Measurements from ENCODE around the gene TEX261.
"Not testable (repeated sequence)": the region's sequence is repeated elsewhere in the genome, so short reads cannot be mapped to it uniquely, and the experiment has no call there.

The TEX261 gene

DNA sequence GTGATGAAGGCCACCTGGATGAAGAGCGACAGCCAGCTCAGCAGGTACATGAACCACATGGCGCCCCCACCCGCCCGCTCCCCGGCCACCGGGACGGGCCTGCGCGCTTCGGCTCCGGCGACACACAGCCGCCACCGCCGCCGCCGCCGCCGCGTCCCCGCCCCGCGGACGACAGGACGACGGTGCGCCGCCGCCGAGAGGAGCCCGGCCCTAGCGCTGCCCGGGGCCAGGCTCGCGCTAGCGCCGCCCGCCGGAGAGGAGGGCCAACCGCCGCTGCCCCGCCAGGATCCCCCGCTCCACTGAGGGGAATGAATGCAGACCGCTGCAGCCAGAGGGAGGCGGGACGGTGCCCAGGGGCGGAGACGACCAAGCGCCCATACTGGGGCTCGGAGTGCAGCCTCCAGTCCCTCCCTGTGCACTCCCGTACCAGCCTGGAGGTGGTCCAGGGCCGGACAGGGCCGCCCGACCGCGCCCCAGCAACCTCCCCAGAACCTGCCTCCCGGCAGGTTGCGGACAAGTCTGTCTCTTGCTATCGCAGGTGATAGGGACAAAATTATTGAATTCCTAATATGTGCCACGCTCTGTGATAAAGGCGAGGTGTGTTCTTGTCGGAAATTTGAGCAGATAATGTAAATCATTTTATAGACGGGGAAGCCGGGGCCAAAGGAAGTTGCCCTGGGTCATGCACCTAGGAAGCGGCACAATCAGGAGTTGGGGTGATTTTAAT, at the start of gene TEX261:
Gene TEX261 (minus strand): TSS at position 175 of the 727 bp plus-strand sequence. CDS start 116 bp downstream, at position 59.
- peak; percentile 63 to 87 for DNase-seq

- no peak for DNase-seq
Observed at GRCh38 chr2:71043531-71044407, 49.1 kb upstream of the TEX261 start.

- no peak for DNase-seq
Observed at GRCh38 chr2:71042287-71042686, 47.6 kb upstream of the TEX261 start.

- not testable (repeated sequence) for DNase-seq
Observed at GRCh38 chr2:71036296-71036695, 41.6 kb upstream of the TEX261 start.

DNA sequence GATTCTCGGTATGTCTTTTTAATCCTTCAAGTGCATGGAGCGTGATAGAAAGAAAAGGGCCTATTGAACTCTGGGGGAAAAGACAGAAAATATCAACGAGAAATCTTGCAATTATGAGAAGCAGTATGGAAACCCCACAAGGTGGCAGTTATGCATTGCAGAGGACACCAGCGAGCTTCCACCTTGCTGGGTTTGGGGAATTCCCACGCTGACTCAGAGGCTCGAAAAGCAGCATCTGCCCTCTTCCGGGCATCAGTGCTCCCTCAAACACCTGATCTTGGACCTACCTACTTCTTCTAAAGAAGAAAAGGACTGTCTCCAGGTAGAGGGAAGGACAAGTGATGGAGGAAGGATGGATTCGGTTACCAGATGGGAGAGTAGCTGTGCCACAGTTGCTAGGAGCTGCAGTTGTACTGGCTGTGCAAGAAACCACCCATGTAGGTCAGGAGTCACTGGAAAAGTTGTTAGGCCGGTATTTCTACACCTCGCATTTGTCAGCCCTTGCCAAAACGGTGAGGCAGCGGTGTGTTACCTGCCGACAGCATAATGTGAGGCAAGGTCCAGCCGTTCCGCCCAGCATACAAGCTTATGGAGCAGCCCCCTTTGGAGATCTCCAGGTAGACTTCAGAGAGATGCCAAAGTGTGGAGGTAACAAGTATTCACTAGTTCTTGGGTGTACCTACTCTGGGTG, 29.0 kb upstream of the TEX261 start:
- DNase-seq, result not testable (repeated sequence)

GRCh38 chr2:71021394-71021793, 26.7 kb upstream of the TEX261 start:
- DNase-seq, result not testable (repeated sequence)

DNA sequence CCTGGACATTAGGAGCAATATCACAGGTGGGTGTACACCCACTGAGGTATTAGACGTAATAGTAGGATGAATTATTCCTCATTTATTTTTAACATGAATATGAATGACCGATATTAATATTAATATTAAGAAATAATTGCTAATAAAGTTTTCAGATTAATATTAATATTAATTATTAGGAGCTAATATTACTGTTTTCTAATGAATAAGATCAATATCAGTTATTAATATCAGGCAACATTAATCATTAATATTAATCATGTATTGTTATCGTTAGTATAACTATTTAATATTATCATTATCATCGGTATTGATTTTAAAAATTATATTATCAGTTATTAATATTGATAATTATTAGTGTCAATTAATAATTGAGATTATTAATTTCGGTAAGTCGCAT, 25.3 kb upstream of the TEX261 start:
- not testable (repeated sequence) for DNase-seq

DNA sequence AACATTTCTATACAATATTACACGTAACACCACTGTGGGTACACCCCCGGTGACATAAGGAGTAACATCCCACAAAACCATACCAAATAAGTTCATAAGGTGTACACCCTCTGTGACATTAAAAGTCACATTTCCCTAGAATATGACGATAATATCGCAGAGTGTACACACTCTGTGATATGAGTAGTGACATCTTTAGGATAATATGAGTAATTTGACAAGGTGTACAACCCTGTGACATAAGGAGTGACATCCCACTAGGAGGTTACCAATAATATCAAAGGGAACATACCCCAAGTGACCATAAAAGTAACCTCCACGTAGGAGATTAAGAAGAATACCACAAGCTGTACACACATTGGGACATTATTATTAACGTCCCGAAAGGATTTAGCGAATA, 24.0 kb upstream of the TEX261 start:
- no peak for DNase-seq

DNA sequence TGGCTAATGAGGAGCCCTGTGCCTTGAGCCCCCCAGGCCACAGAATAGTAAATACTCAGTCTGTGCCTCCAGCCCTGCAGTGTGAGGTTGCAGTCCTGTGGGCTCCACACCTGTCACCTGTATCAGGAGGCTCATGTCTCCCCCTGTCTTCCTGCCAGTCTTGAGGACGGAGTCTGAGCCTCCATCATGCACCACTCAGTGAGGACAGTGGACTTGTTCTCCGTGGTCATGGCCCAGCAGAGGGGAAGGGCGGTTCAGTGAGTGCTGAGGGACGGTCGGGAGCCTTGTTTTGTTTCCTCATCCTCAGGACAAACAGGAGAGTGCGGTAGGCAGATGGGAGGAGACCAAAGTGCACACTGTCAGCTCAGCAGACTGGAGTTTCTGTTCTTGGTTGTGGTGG, 17.1 kb upstream of the TEX261 start:
- not testable (repeated sequence) for DNase-seq

- DNase-seq, result no peak
Observed at GRCh38 chr2:71008342-71008741, 13.7 kb upstream of the TEX261 start.

GRCh38 chr2:71006955-71007799, 12.5 kb upstream of the TEX261 start:
- DNase-seq, result no peak

- no peak for DNase-seq
Observed at GRCh38 chr2:71006323-71006722, 11.7 kb upstream of the TEX261 start.

GRCh38 chr2:71005271-71006202, 10.9 kb upstream of the TEX261 start:
- no peak for DNase-seq

- no peak for DNase-seq
Observed at GRCh38 chr2:71004857-71005256, 10.2 kb upstream of the TEX261 start.

DNA sequence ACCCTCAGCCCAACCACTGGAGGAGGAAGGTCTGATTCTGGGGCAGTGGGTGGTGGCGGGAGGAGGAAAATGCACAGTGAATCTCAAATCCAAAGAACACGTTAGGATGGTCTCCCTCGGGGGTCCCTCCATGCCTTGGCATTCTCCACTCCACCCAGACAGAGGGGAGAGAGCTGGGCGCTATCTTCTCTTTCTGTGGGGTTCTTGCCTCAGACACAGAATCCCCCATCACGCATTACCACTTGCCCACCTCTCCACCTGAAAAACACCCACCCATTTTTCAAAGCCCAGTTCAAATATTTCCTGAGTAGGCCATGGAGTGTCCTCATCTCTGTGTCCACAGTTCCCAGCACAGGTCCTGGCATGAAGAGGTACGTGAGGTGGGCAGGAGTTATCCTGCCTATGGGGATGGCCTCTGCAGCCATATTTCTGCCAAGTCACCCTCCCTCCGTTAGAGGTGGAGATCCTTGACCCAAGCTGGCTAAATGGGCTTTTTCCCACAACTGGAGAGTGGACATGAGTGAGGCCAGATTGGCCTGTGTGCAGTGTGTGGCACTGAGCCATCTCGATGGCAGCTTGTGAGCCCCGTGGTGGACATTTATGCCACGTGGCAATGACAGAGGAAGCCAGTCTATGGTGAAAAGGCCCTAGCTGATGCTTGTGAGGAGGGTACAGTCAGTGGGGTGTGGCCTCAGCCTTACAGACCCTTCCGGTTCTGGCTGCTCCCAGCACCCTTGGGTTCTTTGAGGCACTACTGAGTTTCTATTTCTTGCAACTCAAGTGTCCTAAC, 9.5 kb upstream of the TEX261 start:
- no peak for DNase-seq

DNA sequence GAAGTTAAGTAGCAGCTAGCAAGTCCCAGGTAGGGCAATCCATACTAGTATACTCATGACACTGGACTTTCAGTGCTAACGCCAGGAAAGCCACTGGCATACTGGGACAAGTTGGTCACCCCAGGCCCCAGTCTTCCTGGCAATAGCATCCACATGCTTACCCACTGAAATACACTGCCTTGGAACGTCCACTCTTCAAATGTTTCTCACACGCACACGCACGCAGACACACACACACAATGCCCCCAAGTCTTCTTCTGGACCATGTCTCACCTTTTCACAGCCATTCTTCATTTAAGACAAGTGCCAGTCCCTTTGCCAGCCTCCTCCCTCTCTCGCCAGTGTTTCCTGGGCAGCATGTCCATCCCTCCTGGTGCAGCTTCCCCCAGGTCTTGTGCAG, 8.7 kb upstream of the TEX261 start:
- DNase-seq, result no peak

- no peak for DNase-seq
Observed at GRCh38 chr2:71001981-71002570, 7.4 kb upstream of the TEX261 start.

DNA sequence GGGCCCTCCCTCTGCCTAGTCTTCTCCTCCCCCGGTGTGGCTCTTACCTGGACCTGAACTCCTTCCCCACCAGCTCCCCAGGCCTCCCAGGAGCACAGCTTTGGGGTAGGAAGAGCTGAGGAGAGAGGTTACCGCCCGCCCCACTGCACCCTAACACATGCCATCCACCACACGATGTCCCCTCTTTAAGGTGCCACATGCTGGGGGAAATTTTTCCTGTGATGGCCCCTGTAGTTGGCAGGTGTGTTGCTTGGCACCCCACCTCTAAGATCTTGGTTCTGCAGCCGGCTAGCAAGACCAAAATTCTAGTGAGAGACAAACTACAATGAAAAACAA, 6.9 kb upstream of the TEX261 start:
- no peak for DNase-seq

DNA sequence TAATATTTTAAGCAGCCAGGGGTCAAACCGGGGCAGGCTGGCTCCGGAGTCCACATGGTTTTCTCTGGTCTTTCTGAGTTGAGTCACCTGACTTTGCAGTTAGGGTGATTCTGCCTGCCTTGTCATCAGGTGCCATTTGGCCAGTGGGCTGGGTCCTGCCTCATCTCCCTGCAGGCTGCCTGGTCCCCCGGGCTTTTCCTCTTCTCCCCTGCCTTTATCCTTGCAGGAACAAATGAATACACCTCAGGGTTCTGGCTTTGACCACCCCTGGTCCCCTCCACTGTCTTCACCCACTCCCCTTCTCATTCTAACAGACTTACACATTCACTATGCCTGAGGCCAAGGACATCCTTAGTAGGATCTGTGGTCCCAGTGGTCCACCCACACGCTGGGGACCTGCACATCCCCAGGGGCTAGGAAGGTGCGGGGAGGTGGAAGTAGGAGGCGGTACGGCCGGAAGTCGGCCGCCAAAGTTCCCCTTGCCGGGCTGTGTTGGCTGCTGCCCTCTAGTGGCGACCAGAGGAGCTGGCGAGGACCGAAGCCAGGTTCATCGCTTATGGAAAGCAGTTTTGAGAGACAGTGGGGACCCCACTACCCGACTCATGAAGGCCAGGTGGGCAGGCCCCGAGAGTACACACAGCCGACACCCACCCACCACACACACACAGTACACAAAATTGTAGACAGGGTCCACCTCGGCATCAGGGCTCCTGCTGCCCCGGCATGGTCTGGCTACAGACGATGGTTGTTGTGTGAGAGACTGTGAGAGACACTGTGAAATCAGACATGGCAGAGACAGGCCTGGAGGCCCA, 6.3 kb upstream of the TEX261 start:
- DNase-seq, result peak; percentile 27 to 75
